SK-N-SH (cell line): ENCODE data around the gene IRF2BP1. TPM values are rescaled to one million over a fixed set of nuclear protein-coding genes. Genes with fewer than 3 reads are reported as not detected.

ENCODE experiments used
- CTCF ChIA-PET: fragments of 300-600, 350-600 bp; formaldehyde crosslinking; extraction: SDS; loops from one replicate; lab custom pipeline; 2021; lab: Yijun Ruan, JAX
- POLR2A ChIA-PET: fragments of 350-600 bp; sonication (Branson Sonifier 250); formaldehyde crosslinking; extraction: SDS; loops from one replicate; lab custom pipeline; 2020; ENCODE audit warnings: antibody characterized with exemption, inconsistent platforms; lab: Yijun Ruan, JAX
- DNase-seq: peaks from one replicate; pipeline ENCODE4 v3.0.0; 2012
- H2AFZ ChIP-seq: fragments of 200-600 bp; sonication (generic); 2 replicates; pipeline ENCODE4 v1.8.1; 2016; ENCODE audit warnings: antibody characterized with exemption, mild to moderate bottlenecking, low read depth
- H3F3A ChIP-seq: fragments of 200-600 bp; sonication (generic); replicated peaks from 2 replicates; pipeline ENCODE3; 2016; ENCODE audit warnings: antibody characterized with exemption, mild to moderate bottlenecking; ENCODE audit not compliant: insufficient read depth
- H3K27ac ChIP-seq, 2 experiments: fragments of 200-500 bp in 1 of 2; fragments of 200-600 bp in 1 of 2; sonication (Bioruptor generic) in 1 of 2; sonication (generic), shearing (Covaris generic) in 1 of 2; 2 replicates each; pipeline versions ENCODE4 v1.5.1 to v1.6.1; 2014 to 2016; ENCODE audit warnings: low read depth in 2 of 2, inconsistent platforms in 1 of 2, low read length in 1 of 2, mild to moderate bottlenecking in 1 of 2, mixed read lengths in 1 of 2
- H3K27me3 ChIP-seq: fragments of 200-600 bp; sonication (generic), shearing (Covaris generic); 2 replicates; pipeline ENCODE4 v1.6.1; 2016; ENCODE audit warnings: mixed run types; ENCODE audit not compliant: insufficient read depth
- H3K36me3 ChIP-seq, 2 experiments: fragments of 200-500 bp in 1 of 2; fragments of 200-600 bp in 1 of 2; sonication (Bioruptor generic) in 1 of 2; sonication (generic) in 1 of 2; replicated peaks in 1 of 2; 2 replicates each; pipeline versions ENCODE3 to v1.5.1; 2014 to 2016; ENCODE audit warnings: low read length in 1 of 2, mild to moderate bottlenecking in 1 of 2; ENCODE audit not compliant: insufficient read depth in 2 of 2, control insufficient read depth in 1 of 2
- H3K4me1 ChIP-seq, 2 experiments: fragments of 200-500 bp in 1 of 2; fragments of 200-600 bp in 1 of 2; sonication (Bioruptor generic) in 1 of 2; sonication (generic), shearing (Covaris generic) in 1 of 2; 2 replicates each; pipeline versions ENCODE4 v1.5.1 to v1.6.1; 2014 to 2016; ENCODE audit warnings: low read depth in 1 of 2, low read length in 1 of 2, mixed run types in 1 of 2; ENCODE audit not compliant: insufficient read depth in 2 of 2, control insufficient read depth in 1 of 2
- H3K4me2 ChIP-seq: fragments of 200-600 bp; sonication (generic), shearing (Covaris generic); 2 replicates; pipeline ENCODE4 v1.6.1; 2017; ENCODE audit warnings: mixed run types
- H3K4me3 ChIP-seq, 2 experiments: fragments of 200-500 bp in 1 of 2; fragments of 200-600 bp in 1 of 2; sonication (Bioruptor generic) in 1 of 2; sonication (generic), shearing (Covaris generic) in 1 of 2; 2 replicates each; pipeline versions ENCODE4 v1.5.1 to v1.8.1; 2014 to 2016; ENCODE audit warnings: low read depth in 2 of 2, inconsistent platforms in 1 of 2, low read length in 1 of 2, mild to moderate bottlenecking in 1 of 2, mixed read lengths in 1 of 2, moderate library complexity in 1 of 2
- H3K79me2 ChIP-seq: fragments of 200-600 bp; sonication (generic); 2 replicates; pipeline ENCODE4 v1.8.1; 2017; ENCODE audit warnings: mild to moderate bottlenecking; ENCODE audit not compliant: insufficient read depth
- H3K9ac ChIP-seq: fragments of 200-600 bp; sonication (generic); 2 replicates; pipeline ENCODE4 v1.6.1; 2017; ENCODE audit warnings: mixed run types
- H3K9me2 ChIP-seq: fragments of 200-600 bp; sonication (generic); 2 replicates; pipeline ENCODE4 v1.6.1; 2017; ENCODE audit warnings: mixed run types
- H3K9me3 ChIP-seq: fragments of 200-600 bp; sonication (generic); 2 replicates; pipeline ENCODE4 v1.6.1; 2017; ENCODE audit warnings: mixed run types, mild to moderate bottlenecking, moderate library complexity
- H4K20me1 ChIP-seq: fragments of 200-600 bp; sonication (generic); 2 replicates; pipeline ENCODE4 v1.6.1; 2017; ENCODE audit warnings: mild to moderate bottlenecking, mixed run types; ENCODE audit not compliant: insufficient read depth
- CTCF ChIP-seq: fragments of 200-600 bp; sonication (generic); IDR thresholded peaks from 2 replicates; pipeline ENCODE4 v1.6.1; 2017; ENCODE audit warnings: antibody characterized with exemption, mild to moderate bottlenecking, moderate library complexity
- ELF1 ChIP-seq: IDR thresholded peaks from 2 replicates; pipeline ENCODE4 v1.4.0; 2012
- EP300 ChIP-seq, 2 experiments: IDR thresholded peaks; 2 replicates each; pipeline versions ENCODE4 v1.4.0 to v1.6.1; 2012; ENCODE audit warnings: borderline replicate concordance in 1 of 2, low read depth in 1 of 2, low read length in 1 of 2
- FOSL2 ChIP-seq: IDR thresholded peaks from 2 replicates; pipeline ENCODE4 v1.4.0; 2012; ENCODE audit warnings: low read depth, mild to moderate bottlenecking, moderate library complexity, borderline replicate concordance
- FOXJ3 ChIP-seq: sonication (generic); formaldehyde crosslinking; IDR thresholded peaks from 2 replicates; pipeline ENCODE4 v1.5.1; 2020; ENCODE audit warnings: mild to moderate bottlenecking, missing genetic modification reagents
- GABPA ChIP-seq: IDR thresholded peaks from 2 replicates; pipeline ENCODE4 v1.4.0; 2012; ENCODE audit warnings: low read depth, mild to moderate bottlenecking
- GATA2 ChIP-seq: sonication (generic); formaldehyde crosslinking; IDR thresholded peaks from 2 replicates; pipeline ENCODE4 v1.5.0; 2020; ENCODE audit warnings: mild to moderate bottlenecking, missing genetic modification reagents
- IRF3 ChIP-seq: fragments of 150-350 bp; IDR thresholded peaks from 2 replicates; pipeline ENCODE4 v1.6.1; 2016; ENCODE audit warnings: mild to moderate bottlenecking, low read depth, low read length
- MXI1 ChIP-seq: IDR thresholded peaks from 2 replicates; pipeline ENCODE4 v1.6.1; 2012; ENCODE audit warnings: mild to moderate bottlenecking, low read depth, low read length, improper control_type of control experiment
- POLR2AphosphoS5 ChIP-seq: IDR thresholded peaks from 2 replicates; pipeline ENCODE4 v1.6.1; 2012; ENCODE audit warnings: low read depth, low read length
- RCOR1 ChIP-seq: fragments of 150-350 bp; IDR thresholded peaks from 2 replicates; pipeline ENCODE4 v1.6.1; 2017; ENCODE audit warnings: antibody characterized with exemption, low read length
- SIN3A ChIP-seq: IDR thresholded peaks from 2 replicates; pipeline ENCODE4 v1.6.1; 2012; ENCODE audit warnings: low read depth, mild to moderate bottlenecking, low read length, moderate library complexity, borderline replicate concordance
- TAF1 ChIP-seq: IDR thresholded peaks from 2 replicates; pipeline ENCODE4 v1.6.1; 2012; ENCODE audit warnings: low read depth, mild to moderate bottlenecking, low read length, moderate library complexity, borderline replicate concordance
- TCF12 ChIP-seq: IDR thresholded peaks from 2 replicates; pipeline ENCODE4 v1.4.0; 2012
- TEAD4 ChIP-seq: IDR thresholded peaks from 2 replicates; pipeline ENCODE4 v1.4.0; 2012; ENCODE audit warnings: mild to moderate bottlenecking, borderline replicate concordance; ENCODE audit not compliant: insufficient read depth
- USF1 ChIP-seq: IDR thresholded peaks from 2 replicates; pipeline ENCODE4 v1.4.0; 2012; ENCODE audit warnings: low read depth, borderline replicate concordance
- WGBS: methylation state at CpG from one replicate; pipeline ENCODE4 v1.1.6; 2017; ENCODE audit warnings: low lambda C conversion rate; 5-methylcytosine and 5-hydroxymethylcytosine counted together
- polyA plus RNA-seq, 3 experiments: library from polyadenylated mRNA; depleted of rRNA; stranded (reverse); fragments of >200 nt; gene quantifications; 2 replicates each; pipeline ENCODE4 v1.2.3, GENCODE V29; 2012

IRF2BP1 gene
- polyA plus RNA-seq, 1 of the 3 experiments (the other 2 are of a cell fraction) = 16.8 TPM

GRCh38 chr19:45884682-45885555 lies 1.0 kb downstream of the IRF2BP1 start:
- Histone ChIP-seq H3K27ac (peak overlapping the region; percentile 78 to 92; a peak in 3 of 4 replicates), H3K9me3 (no peaks in the 10 kb centered on the region), H2AFZ (no peak overlapping the region), H3K79me2 (peaks cover 29% of the 10 kb centered on the region), H3K27me3 (no peaks in the 10 kb centered on the region), H3K4me2 (peak overlapping the region; percentile 84), H3F3A (peaks cover 19% of the 10 kb centered on the region), H4K20me1 (peaks cover 33% of the 10 kb centered on the region), H3K9me2 (no peaks in the 10 kb centered on the region), H3K4me3 (peak overlapping the region; percentile 72 to 81), H3K9ac (peak overlapping the region; percentile 77), H3K4me1 (peaks cover 3 to 39% of the 10 kb centered on the region in 2 experiments; a peak in 2 of 4 replicates), H3K36me3 (peaks cover 3 to 25% of the 10 kb centered on the region in 2 experiments)
- POLR2A ChIA-PET = no interaction called here
- TF ChIP-seq TCF12 (no peak), MXI1 (peak; percentile 14; the same call in 1 of the 2 replicates)
- CTCF ChIA-PET = interaction anchor here (1.1 to 9.9 kb wide), 5 partner anchors 17 to 193 kb away, joined by 3 to 130 read pairs (median 13); partner anchors contain the start of genes FOXA3, MYPOP, RSPH6A and SYMPK
- WGBS = 78% methylated on average over 31 of the region's 72 CpGs
- peak; percentile 82 for DNase-seq

- peaks cover 29% of the 10 kb centered on the region for H3K79me2 ChIP-seq
- peak overlapping the region; percentile 84; the same call in 1 of the 2 replicates for H3K4me2 ChIP-seq
- no peak overlapping the region for H3K27ac ChIP-seq
- H3F3A ChIP-seq = peaks cover 14% of the 10 kb centered on the region
- H3K4me1 ChIP-seq = peaks cover 3 to 39% of the 10 kb centered on the region in 2 experiments; a peak in 2 of 4 replicates
- peak; percentile 19 for DNase-seq
- H3K4me3 ChIP-seq = peak overlapping the region; percentile 57 to 81; a peak in 3 of 4 replicates
- H3K36me3 ChIP-seq = peaks cover 3 to 25% of the 10 kb centered on the region in 2 experiments
- H3K9me3 ChIP-seq = no peaks in the 10 kb centered on the region
- H3K9ac ChIP-seq = no peak overlapping the region
- H2AFZ ChIP-seq = no peak overlapping the region
- H3K9me2 ChIP-seq = no peaks in the 10 kb centered on the region
- POLR2A ChIA-PET = no interaction called here
- no peaks in the 10 kb centered on the region for H3K27me3 ChIP-seq
- peaks cover 33% of the 10 kb centered on the region for H4K20me1 ChIP-seq
- WGBS = 93% methylated on average over 16 of the region's 57 CpGs
- CTCF ChIA-PET = interaction anchor here (0.5 to 9.9 kb wide), 9 partner anchors 16 to 601 kb away, joined by 3 to 130 read pairs (median 4); partner anchors contain the start of genes FOXA3, MYPOP, RSPH6A and SYMPK
- TF ChIP-seq SIN3A (no peak), TAF1 (no peak), POLR2AphosphoS5 (no peak), EP300 (IDR thresholded peaks at IDR 0.05; ENCODE audit: borderline replicate concordance in 1 of 2, low read depth in 1 of 2, low read length in 1 of 2) (no peak), USF1 (no peak), ELF1 (no peak), TCF12 (no peak), FOSL2 (no peak), GATA2 (CRISPR knock-in tag) (no peak), IRF3 (no peak), GABPA (no peak), FOXJ3 (no peak), CTCF (no peak), TEAD4 (no peak), RCOR1 (no peak), MXI1 (no peak)
Measured at GRCh38 chr19:45883881-45884681, 1.9 kb downstream of the IRF2BP1 start.
